ENCODE data around the gene PPTC7. TPM values are rescaled to one million over a fixed set of nuclear protein-coding genes. Genes with fewer than 3 reads are reported as not detected.
"Not testable (repeated sequence)": the region's sequence is repeated elsewhere in the genome, so short reads cannot be mapped to it uniquely, and the experiment has no call there.

Gene PPTC7
- total and polyA plus RNA-seq, 2 of the 13 experiments (the other 11 are each of a cell fraction or from before 2014, with no cell fraction given) = 4.8 to 12.3 TPM

- intact Hi-C loops (cut with micrococcal nuclease; ENCODE audit: unreplicated experiment); H3K36me3 ChIP-seq (replicated peaks in 1 of 2; ENCODE audit: control insufficient read depth in 1 of 2, insufficient read depth in 2 of 2, low read length in 2 of 2); FAIRE-seq; DNase-seq (ENCODE audit: low spot score); POLR2A ChIA-PET; H3K4me3 ChIP-seq (replicated peaks in 1 of 3; ENCODE audit: insufficient read depth in 1 of 3, low read depth in 2 of 3, low read length in 3 of 3); H4K20me1 ChIP-seq (ENCODE audit: insufficient read depth, low read length); BruUV-seq (replicated peaks); H3K27me3 ChIP-seq (ENCODE audit: control insufficient read depth in 1 of 2, insufficient read depth in 2 of 2, low read length in 2 of 2); H3K9ac ChIP-seq (ENCODE audit: insufficient read depth, low read depth, low read length); H3K4me2 ChIP-seq (ENCODE audit: low read depth, low read length); ATAC-seq; H2AFZ ChIP-seq (ENCODE audit: low read length); in situ Hi-C loops (cut with HindIII; ENCODE audit: extremely low pct_ligation_motif_present, low pct_unique_long_range_greater_than_20kb); CTCF ChIA-PET (ENCODE audit: low intra/inter-chr PET ratio, low total read pairs): not testable (repeated sequence)
- peaks cover 13% of the 10 kb centered on the region for H3K9me3 ChIP-seq (ENCODE audit: low read length)
- peaks cover 71% of the 10 kb centered on the region for H3K79me2 ChIP-seq (ENCODE audit: insufficient read depth, low read length)
- H3K4me1 ChIP-seq (ENCODE audit: insufficient read depth, low read length) = peaks cover 58% of the 10 kb centered on the region
- WGBS (ENCODE audit: low lambda C conversion rate) = no CpG with 5 or more reads among the region's 2 CpGs
- peak overlapping the region; percentile 40 for H3K27ac ChIP-seq (ENCODE audit: extremely low read length, insufficient read depth, low read length)
Measured at GRCh38 chr12:110569838-110570237, 13.3 kb downstream of the PPTC7 start.

- H3K9me3 ChIP-seq (ENCODE audit: low read length) = peaks cover 13% of the 10 kb centered on the region
- FAIRE-seq (no peak), ATAC-seq (no peak), DNase-seq (ENCODE audit: low spot score) (no peak)
- intact Hi-C loops (cut with micrococcal nuclease; ENCODE audit: unreplicated experiment) = no loop called here
- H3K27ac ChIP-seq (ENCODE audit: extremely low read length, insufficient read depth, low read length) = no peak overlapping the region
- WGBS (ENCODE audit: low lambda C conversion rate) = 100% methylated on average over 3 of the region's 6 CpGs
- H2AFZ ChIP-seq (ENCODE audit: low read length) = no peak overlapping the region
- H3K79me2 ChIP-seq (ENCODE audit: insufficient read depth, low read length) = peaks cover 71% of the 10 kb centered on the region
- ChIA-PET POLR2A (no interaction called here), CTCF (ENCODE audit: low intra/inter-chr PET ratio, low total read pairs) (no interaction called here)
- H3K9ac ChIP-seq (ENCODE audit: insufficient read depth, low read depth, low read length) = no peak overlapping the region
- TF ChIP-seq ZHX1 (CRISPR knock-in tag; IDR thresholded peaks at IDR 0.05; ENCODE audit: low read depth) (no peak), ZNF138 (CRISPR knock-in tag; IDR thresholded peaks at IDR 0.05; ENCODE audit: low read depth) (no peak), ZNF121 (CRISPR knock-in tag; IDR thresholded peaks at IDR 0.05) (peak; percentile 84), KAT2B (IDR thresholded peaks at IDR 0.05; ENCODE audit: borderline replicate concordance, low read depth, low read length) (no peak), JARID2 (CRISPR knock-in tag; IDR thresholded peaks at IDR 0.05; ENCODE audit: insufficient replicate concordance) (no peak)
- peaks cover 58% of the 10 kb centered on the region for H3K4me1 ChIP-seq (ENCODE audit: insufficient read depth, low read length)
- no TSS peak for BruUV-seq (replicated peaks)
- H3K4me2 ChIP-seq (ENCODE audit: low read depth, low read length) = no peak overlapping the region
- H3K4me3 ChIP-seq (replicated peaks in 1 of 3; ENCODE audit: insufficient read depth in 1 of 3, low read depth in 2 of 3, low read length in 3 of 3) = no peak overlapping the region
- H4K20me1 ChIP-seq (ENCODE audit: insufficient read depth, low read length) = peaks cover 5% of the 10 kb centered on the region; the same call in 1 of the 2 replicates
- in situ Hi-C loops (cut with HindIII; ENCODE audit: extremely low pct_ligation_motif_present, low pct_unique_long_range_greater_than_20kb) = no loop called here
- no peaks in the 10 kb centered on the region for H3K36me3 ChIP-seq (replicated peaks in 1 of 2; ENCODE audit: control insufficient read depth in 1 of 2, insufficient read depth in 2 of 2, low read length in 2 of 2)
- no peaks in the 10 kb centered on the region for H3K27me3 ChIP-seq (ENCODE audit: control insufficient read depth in 1 of 2, insufficient read depth in 2 of 2, low read length in 2 of 2)
Measured at GRCh38 chr12:110568752-110569151, 14.4 kb downstream of the PPTC7 start.
